ENCODE results near the gene DFFA. TPM values are rescaled to one million over a fixed set of nuclear protein-coding genes. Genes with fewer than 3 reads are reported as not detected.
"Not testable (repeated sequence)": the region's sequence is repeated elsewhere in the genome, so short reads cannot be mapped to it uniquely, and the experiment has no call there.

The DFFA gene
- polyA plus RNA-seq, 3 donors = 43.0 to 45.2 (median 45.2) TPM

DNA sequence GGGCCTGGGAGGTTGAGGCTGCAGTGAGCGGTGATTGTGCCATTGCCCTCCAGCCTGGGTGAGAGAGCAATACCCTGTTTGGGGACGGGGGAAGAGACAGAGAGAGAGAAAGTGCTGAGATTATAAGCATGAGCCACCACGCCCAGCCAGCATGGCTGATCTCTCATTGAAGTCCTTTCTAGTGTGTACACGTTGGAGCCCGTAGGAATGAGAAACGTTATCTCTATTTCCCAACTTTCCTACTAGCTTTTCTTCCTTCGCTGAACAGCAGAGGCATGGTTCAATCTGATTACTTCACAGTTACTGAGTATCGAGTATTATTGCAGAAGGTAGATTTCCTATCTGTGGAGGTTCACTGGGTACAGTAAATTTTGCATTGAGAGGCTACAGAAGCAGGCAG lies 7.0 kb upstream of the DFFA start:
- no peak for DNase-seq (ENCODE audit: extremely low read depth in 1 of 11, low read depth in 9 of 11, low spot score in 4 of 11)

DNA sequence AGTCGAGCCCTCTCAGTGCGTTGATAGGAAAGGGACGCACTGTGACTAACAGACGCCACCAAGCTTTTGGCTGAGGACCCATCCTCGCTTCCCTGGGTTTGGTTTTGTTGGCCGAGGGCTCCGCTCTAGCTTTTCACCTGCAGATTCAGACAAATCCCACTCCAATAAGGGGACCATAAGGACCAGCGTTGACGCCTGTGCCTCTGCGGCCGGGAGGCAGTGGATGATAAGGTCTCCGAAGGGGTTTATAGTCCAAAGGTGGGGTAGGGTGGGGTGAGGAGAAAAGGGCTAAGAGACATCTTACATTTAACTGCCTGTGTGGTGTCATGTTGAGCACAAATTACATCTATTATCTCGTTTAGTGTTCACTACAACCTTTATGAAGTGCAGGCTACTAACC lies 3.2 kb upstream of the DFFA start:
- no peak for DNase-seq (ENCODE audit: extremely low read depth in 1 of 11, low read depth in 9 of 11, low spot score in 4 of 11)

DNA sequence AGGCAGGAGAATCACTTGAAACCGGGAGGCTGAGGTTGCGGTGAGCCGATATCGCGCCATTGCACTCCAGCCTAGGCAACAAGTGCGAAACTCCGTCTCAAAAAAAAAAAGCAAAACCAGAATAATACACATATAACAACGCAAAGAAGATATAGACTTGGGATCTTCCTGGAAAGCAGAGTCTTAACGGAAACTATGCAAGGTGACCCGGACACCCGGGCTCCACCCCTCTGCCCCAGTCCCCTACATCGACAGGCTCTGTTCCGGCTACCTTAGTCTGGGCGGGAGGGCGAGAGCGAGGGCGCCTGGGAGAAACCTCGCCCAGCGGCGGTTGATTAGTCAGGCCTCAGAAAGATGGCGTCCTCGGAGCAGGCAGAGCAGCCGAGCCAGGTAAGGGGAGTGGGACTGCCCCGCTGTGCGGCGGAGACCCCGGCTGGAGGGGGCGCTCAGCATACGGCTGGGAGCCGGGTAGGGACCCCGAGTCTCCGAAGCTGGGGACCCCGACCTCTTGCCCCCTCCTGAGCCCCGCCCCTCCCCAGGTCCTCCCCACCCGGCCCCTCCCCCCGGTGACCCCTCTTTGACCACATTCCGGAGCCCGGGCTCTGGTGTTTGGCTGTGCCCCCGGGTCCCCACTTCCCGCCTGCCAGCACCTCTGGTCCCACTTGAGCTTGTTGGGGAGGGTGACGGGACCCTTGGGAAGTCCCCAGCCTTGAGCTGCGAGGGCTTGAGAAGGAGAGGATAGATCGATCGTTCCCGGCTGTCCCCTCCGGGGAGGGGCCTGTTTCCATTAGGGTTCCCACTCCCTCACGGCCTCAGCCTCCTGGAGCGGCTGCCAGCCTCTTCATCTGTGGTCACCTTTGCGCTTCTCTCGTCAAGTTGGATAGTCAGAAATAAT lies 2.5 kb upstream of the DFFA start, which contains the start of gene PEX14:
Gene PEX14 (plus strand): TSS at position 338 of the 895 bp plus-strand sequence. CDS start 17 bp downstream, at position 355.
- DNase-seq (ENCODE audit: extremely low read depth in 1 of 11, low read depth in 9 of 11, low spot score in 4 of 11) = peak; percentile 65 to 90 (median 80)

DNA sequence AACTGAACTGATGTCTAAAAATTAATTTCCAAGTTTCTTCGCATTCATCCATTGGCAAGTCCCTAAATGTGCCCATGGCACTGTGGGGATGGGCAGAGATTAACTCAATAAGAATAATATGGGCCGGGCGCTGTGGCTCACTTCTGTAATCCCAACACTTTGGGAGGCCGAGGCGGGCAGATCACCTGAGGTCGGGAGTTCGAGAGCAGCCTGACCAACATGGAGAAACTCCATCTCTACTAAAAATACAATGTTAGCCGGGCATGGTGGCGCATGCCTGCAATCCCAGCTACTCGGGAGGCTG lies 1.9 kb upstream of the DFFA start:
- not testable (repeated sequence) for DNase-seq (ENCODE audit: extremely low read depth in 1 of 11, low read depth in 9 of 11, low spot score in 4 of 11)

DNA sequence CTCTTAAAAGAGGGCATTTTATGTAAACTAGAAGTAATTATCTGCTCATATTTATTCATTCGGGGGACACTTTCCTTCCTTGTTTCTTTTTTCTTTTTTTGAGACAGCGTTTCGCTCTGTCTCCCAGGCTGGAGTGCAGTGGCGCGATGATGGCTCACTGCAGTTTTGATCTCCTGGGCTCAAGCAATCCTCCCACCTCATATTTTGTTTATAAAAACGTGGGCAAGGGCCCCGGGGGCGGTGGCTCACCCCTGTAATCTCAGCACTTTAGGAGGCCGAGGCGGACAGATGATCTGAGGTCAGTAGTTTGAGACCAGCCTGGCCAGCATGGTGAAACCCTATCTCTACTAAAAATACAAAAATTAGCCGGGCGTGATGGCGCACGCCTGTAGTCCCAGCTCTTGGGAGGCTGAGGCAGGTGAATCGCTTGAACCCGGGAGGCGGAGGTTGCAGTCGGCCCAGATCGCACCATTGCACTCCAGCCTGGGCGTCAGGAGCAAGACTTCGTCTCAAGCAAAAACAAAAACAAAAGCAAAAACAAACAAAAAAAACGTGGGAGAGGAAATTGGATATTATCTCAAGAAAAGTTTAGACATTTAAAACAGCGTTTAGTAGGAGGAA lies 926 bp upstream of the DFFA start:
- peak in 1 of 11 donors; percentile 18 for DNase-seq (ENCODE audit: extremely low read depth in 1 of 11, low read depth in 9 of 11, low spot score in 4 of 11)

DNA sequence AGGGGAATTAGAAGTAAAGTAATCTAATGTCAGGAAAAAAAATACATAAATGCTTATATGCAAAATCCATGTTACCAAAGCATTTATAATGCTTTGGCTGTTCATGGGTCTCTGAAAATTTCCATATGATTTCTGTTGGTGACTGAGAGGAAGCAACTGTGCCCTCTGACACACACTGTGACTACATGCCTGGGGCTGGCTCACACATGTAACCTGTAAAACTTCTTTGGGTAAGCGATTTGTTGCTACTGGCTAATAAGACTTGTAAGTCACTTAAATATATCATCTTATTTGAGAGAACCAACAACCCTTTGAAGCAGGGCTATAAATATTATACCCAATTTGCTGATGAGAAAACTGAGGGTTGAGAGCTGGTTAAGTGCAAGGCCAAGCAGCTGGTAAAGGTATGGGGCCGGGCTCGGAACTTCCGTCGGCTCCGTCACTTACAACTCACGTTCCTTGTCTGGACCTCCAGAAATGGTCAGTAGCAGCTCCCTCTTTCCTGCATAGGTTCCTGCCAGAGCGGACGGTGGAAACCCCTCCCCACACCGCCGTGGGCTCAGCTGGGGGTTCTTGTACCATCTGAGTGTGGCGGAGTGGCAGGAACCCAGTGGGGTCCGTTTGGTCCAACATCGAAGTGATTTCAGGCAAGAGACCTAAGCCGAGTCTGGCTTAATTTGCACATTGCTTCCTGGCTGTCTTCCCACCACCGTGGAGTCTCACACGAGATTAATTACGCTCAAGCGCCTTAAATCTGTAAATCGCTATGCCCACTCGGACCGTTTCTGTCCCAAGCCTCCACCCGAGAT lies 714 bp downstream of the DFFA start:
- no peak for DNase-seq (ENCODE audit: extremely low read depth in 1 of 11, low read depth in 9 of 11, low spot score in 4 of 11)

DNA sequence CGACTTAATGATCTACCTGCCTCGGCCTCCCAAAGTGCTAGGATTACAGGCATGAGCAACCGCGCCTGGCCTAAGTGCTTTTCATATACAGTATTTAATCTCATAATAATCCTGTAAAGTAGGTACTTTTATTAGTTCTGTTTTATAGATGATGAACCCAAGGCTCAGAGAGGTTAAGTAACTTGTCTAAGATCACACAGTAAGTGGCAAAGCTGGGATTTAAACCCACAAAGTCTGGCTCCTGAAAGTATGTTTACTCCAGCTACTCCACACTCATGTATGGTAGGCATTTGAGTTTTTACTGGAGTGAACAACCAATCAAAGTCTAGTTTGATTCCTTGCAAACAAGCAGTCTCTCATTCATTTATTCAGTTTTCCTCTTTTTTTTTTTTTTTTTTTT lies 2.3 kb downstream of the DFFA start:
- DNase-seq (ENCODE audit: extremely low read depth in 1 of 11, low read depth in 9 of 11, low spot score in 4 of 11) = no peak

DNA sequence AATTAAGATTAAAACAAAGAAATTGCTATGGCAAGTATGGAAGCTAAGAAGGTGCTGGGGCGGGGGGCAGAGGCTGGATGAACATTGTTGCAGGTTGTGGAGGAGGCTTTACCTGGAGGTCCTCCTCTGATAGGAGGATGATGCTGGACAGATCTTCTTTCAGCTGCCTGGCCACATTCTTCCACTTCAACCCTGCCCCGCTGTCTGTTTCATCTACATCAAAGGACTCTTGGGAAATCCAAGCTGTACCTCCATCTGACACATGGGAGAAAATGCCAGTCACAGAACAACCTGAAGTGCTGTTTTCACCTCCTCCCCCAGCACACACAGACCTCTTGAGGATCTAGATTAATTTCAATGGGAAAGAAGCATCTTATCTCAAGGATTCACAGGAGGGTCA lies 5.3 kb downstream of the DFFA start:
- DNase-seq (ENCODE audit: extremely low read depth in 1 of 11, low read depth in 9 of 11, low spot score in 4 of 11) = no peak

DNA sequence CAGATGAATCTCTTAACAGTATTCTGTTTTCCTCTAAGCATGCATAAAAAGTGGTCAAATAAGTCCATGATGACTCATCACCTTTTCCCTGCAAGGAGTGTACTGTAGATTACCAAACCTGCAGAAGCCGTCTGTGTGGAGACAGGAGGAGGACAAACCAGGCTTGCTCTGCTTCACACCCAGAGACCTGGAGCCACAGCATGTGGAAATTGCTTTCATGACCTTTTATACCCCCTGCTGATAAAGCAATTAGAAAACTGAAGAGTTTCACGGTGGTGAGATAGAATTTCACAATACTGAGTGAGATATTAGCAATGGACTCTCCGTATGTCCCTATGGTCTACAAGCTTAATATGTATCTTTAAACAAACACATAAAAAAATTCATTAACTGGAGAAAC lies 13.1 kb downstream of the DFFA start:
- DNase-seq (ENCODE audit: extremely low read depth in 1 of 11, low read depth in 9 of 11, low spot score in 4 of 11) = no peak

DNA sequence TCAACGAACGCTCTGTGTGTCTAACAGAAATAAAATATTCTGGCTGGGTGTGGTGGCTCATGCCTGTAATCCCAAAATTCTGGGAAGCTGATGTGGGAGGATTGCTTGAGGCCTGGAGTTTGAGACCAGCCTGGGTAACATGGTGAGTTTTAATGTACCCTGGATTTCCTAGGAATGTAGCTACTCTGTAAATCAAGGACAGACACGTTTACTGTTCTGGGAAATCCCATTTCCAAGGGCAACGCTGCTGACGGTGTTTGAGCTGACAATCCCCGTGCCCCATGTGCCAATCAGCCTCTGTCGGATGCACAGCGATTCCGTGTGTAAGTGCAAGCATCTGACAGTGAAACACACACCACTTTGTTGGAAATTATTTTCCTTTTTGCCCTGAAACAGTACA lies 14.5 kb downstream of the DFFA start:
- DNase-seq (ENCODE audit: extremely low read depth in 1 of 11, low read depth in 9 of 11, low spot score in 4 of 11) = no peak

DNA sequence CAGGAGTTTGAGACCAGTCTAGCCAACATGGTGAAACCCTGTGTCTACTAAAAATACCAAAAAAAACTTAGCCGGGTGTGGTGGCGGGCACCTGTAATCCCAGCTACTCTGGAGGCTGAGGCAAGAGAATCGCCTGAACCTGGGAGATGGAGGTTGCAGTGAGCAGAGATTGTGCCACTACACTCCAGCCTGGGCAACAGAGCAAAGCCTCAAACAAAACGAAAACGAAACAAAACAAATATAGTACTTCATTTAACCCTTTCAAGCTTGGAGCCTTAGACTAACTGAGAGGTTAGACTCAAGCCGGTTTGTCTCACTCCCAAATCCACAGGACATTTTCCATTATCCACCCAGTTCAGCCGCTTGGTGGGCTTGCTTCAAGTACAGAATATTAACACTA lies 14.9 kb downstream of the DFFA start:
- DNase-seq (ENCODE audit: extremely low read depth in 1 of 11, low read depth in 9 of 11, low spot score in 4 of 11) = not testable (repeated sequence)

DNA sequence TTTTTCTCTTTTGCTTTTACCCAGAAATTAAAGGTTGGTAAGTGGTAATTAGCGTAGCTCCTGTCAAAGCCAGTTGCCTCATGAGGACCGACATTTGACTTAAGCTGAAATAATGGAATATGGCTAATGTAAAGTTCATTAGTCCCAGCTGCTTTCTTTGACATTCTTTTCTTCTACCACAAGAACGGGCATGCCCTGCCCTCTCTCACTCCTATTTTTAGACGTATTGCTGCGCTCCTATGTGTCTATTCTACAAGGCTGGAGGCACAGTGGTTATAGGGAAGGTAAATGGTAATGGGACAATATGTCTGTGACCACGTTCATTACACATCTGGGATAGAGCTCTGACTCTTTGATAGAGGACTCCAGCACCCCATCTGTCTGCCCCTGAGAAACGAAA lies 15.7 kb downstream of the DFFA start:
- no peak for DNase-seq (ENCODE audit: extremely low read depth in 1 of 11, low read depth in 9 of 11, low spot score in 4 of 11)

DNA sequence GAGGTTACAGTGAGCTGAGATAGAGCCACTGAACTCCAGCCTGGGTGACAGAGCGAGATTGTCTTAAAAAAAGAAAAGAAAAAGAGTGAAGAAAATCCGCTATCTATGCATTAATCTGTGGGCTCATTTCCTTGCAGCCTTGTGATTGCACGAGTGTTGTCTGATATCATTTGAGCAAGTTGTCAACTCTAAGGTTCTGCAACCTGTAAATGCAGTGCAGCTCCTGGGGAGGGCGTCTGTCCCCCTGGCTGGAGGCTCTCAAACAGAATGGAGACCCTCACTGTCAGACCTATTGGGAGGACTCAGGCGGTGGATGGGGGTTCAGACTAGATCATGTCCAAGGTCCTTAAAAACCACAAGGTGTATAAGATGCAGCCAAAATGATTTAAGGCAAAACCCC lies 16.3 kb downstream of the DFFA start:
- DNase-seq (ENCODE audit: extremely low read depth in 1 of 11, low read depth in 9 of 11, low spot score in 4 of 11) = no peak

DNA sequence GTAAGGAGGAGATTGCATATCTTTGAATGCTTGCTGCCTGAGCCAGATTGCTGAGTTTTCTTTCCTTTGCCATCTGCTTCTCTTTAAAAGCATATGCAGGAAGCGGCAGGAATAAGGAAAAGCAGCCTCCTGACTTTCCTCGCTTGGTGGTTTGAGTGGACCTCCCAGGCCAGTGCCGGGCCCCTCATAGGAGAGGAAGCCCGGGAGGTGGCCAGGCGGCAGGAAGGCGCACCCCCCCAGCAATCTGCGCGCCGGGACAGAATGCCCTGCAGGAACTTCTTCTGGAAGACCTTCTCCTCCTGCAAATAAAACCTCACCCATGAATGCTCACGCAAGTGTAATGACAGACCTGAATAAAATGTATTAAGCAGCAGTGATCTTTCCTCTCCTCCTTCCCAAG lies 21.0 kb downstream of the DFFA start:
- DNase-seq (ENCODE audit: extremely low read depth in 1 of 11, low read depth in 9 of 11, low spot score in 4 of 11) = no peak

DNA sequence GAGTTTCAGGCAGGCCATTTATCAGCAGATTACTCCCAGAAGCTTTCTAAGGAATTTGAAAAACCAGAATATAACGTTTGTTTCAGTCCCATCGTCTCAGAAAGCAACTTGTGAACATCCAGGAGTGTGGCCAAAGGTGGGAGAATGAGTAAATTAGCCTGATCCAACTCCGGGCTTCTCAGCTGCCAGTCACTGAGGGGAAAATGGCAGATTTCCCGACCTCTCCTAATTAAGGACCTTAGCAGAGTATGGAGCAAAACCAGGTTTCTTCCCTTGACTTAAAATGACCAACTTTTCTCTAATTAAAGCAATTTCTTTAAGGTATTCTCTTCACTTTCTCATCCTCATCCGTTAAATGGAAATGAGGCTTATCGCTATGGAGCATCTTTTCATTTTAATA lies 21.5 kb downstream of the DFFA start:
- DNase-seq (ENCODE audit: extremely low read depth in 1 of 11, low read depth in 9 of 11, low spot score in 4 of 11) = no peak

DNA sequence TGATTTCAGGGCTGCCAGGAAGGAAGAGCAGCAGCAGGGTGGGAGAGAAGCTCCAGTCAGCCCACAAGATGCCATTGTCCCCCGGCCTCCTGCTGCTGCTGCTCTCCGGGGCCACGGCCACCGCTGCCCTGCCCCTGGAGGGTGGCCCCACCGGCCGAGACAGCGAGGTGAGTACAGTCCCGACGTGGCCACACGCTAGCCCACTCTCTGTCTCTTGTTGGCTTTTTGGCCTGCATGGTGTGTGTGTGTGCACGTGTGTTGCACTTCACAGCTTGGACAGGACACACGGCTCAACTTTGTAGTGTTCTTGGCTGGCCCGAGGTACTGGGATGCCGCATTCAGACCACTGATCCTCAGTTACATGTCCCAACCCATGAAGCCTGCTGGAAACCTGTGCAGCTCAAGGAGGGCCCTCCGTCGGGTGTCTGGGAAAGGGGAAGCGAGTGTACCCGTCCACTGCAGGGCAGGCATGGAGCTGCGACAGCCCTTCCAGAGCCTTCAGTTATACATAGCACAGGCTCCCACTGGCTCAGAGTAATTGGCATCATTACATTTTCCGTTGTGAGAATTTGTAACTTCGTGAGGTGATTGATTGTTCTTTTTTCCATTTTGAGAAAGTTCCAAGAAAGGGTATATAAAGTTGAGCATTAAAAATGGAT lies 22.0 kb downstream of the DFFA start:
- no peak for DNase-seq (ENCODE audit: extremely low read depth in 1 of 11, low read depth in 9 of 11, low spot score in 4 of 11)

DNA sequence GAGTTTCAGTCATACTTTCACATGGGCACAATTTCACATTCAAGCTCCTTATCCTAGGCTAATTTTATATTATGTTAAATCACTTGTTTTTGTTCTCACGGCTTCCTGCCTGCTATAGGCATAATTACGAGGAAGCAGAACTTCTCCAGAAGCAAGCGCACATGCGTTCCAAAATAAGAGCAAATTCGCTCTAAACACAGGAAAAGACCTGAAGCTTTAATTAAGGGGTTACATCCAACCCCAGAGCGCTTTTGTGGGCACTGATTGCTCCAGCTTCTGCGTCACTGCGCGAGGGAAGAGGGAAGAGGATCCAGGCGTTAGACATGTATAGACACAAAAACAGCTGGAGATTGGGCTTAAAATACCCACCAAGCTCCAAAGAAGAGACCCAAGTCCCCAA lies 22.6 kb downstream of the DFFA start, which contains the start of gene CORT:
Gene CORT (plus strand): TSS at position 281 of the 400 bp plus-strand sequence. CDS start 193 bp downstream, outside the sequence.
- no peak for DNase-seq (ENCODE audit: extremely low read depth in 1 of 11, low read depth in 9 of 11, low spot score in 4 of 11)

DNA sequence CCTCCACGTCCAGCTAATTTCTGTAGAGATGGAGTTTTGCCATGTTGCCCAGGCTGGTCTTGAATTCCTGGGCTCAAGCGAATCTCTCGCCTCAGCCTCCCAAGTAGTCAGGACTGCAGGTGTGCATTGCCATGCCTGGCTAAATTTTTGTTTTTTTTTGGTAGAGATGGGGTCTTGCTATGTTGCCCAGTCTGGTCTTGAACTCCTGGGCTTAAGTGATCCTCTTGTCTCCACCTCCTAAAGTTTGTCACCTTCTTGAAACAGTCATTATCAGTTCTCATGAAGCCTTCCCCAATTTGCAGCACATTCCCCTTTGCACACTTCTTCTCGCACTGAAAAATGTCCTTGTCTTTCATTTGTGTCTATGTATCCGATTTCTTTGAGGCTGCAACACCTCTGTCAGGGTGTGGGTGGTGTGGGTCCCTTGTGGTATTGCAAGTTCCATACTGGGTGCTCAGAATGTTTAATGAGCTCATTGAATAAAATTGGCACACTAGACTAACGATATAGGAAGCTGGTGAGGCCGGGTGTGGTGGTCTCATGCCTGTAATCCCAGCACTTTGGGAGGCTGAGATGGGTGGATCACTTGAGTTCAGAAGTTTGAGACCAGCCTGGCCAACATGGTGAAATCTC lies 25.4 kb downstream of the DFFA start:
- DNase-seq (ENCODE audit: extremely low read depth in 1 of 11, low read depth in 9 of 11, low spot score in 4 of 11) = no peak
